MCF 10A (cell line): ENCODE results near the gene NID2. TPM values are rescaled to one million over a fixed set of nuclear protein-coding genes. Genes with fewer than 3 reads are reported as not detected.

ENCODE experiments used
- BruUV-seq: library from RNA; stranded (reverse); fragments of 400-500 nt; replicated peaks from 2 replicates; lab custom pipeline; 2021; lab: Mats Ljungman, UMichigan
- CTCF ChIA-PET: fragments of 300-600 bp; sonication (Branson Sonifier 250); formaldehyde crosslinking; extraction: SDS; loops from one replicate; lab custom pipeline; 2021; ENCODE audit warnings: antibody characterized with exemption, inconsistent platforms; lab: Yijun Ruan, JAX
- POLR2A ChIA-PET: fragments of 300-600, 350-650 bp; sonication (Branson Sonifier 250); formaldehyde crosslinking; extraction: SDS; loops from one replicate; lab custom pipeline; 2020; ENCODE audit warnings: antibody characterized with exemption, inconsistent platforms; lab: Yijun Ruan, JAX
- DNase-seq: peaks from one replicate; pipeline ENCODE4 v3.0.0-alpha.2; 2018; ENCODE audit not compliant: unreplicated experiment
- H3K27ac Mint-ChIP-seq: one replicate; pipeline ENCODE4 v1.8.0; 2022; ENCODE audit warnings: mild to moderate bottlenecking, low read depth, mixed read lengths; ENCODE audit not compliant: unreplicated experiment
- H3K27me3 Mint-ChIP-seq: one replicate; pipeline ENCODE4 v1.8.0; 2022; ENCODE audit warnings: mixed read lengths; ENCODE audit not compliant: insufficient read depth, unreplicated experiment
- H3K36me3 Mint-ChIP-seq: one replicate; pipeline ENCODE4 v1.8.0; 2022; ENCODE audit warnings: mild to moderate bottlenecking, moderate library complexity, mixed read lengths; ENCODE audit not compliant: insufficient read depth, unreplicated experiment
- H3K4me1 Mint-ChIP-seq: one replicate; pipeline ENCODE4 v1.8.0; 2022; ENCODE audit warnings: mixed read lengths; ENCODE audit not compliant: insufficient read depth, unreplicated experiment
- H3K4me3 Mint-ChIP-seq: one replicate; pipeline ENCODE4 v1.8.0; 2022; ENCODE audit warnings: mild to moderate bottlenecking, moderate library complexity, mixed read lengths; ENCODE audit not compliant: unreplicated experiment
- H3K9me3 Mint-ChIP-seq: one replicate; pipeline ENCODE4 v1.8.0; 2022; ENCODE audit warnings: mixed read lengths; ENCODE audit not compliant: unreplicated experiment
- intact Hi-C: fragments of 100-400 bp; cut with micrococcal nuclease; formaldehyde crosslinking; loops from 2 replicates; pipeline ENCODE4 v1.14.1; 2022
- total RNA-seq: library from RNA; stranded (reverse); gene quantifications from 2 replicates; pipeline ENCODE4 v1.2.3, GENCODE V29; 2022
- TF ChIP-seq, protein P1 (sequence below): fragments of 200-600 bp; IDR thresholded peaks from one replicate; pipeline ENCODE4 v1.8.0; 2022; ENCODE audit warnings: antibody characterized with exemption, mild to moderate bottlenecking; ENCODE audit not compliant: unreplicated experiment

NID2 gene
- total RNA-seq, 1 experiment from 2014 or later = not detected

- H3K36me3 Mint-ChIP-seq = no peaks in the 10 kb centered on the region
- H3K4me3 Mint-ChIP-seq = no peak overlapping the region
- POLR2A ChIA-PET = interaction anchor here (0.6 to 1.2 kb wide), 3 partner anchors 10 to 68 kb away, joined by 3 read pairs; no protein-coding TSS in a partner anchor
- no peaks in the 10 kb centered on the region for H3K27me3 Mint-ChIP-seq
- TF ChIP-seq, protein P1, sequence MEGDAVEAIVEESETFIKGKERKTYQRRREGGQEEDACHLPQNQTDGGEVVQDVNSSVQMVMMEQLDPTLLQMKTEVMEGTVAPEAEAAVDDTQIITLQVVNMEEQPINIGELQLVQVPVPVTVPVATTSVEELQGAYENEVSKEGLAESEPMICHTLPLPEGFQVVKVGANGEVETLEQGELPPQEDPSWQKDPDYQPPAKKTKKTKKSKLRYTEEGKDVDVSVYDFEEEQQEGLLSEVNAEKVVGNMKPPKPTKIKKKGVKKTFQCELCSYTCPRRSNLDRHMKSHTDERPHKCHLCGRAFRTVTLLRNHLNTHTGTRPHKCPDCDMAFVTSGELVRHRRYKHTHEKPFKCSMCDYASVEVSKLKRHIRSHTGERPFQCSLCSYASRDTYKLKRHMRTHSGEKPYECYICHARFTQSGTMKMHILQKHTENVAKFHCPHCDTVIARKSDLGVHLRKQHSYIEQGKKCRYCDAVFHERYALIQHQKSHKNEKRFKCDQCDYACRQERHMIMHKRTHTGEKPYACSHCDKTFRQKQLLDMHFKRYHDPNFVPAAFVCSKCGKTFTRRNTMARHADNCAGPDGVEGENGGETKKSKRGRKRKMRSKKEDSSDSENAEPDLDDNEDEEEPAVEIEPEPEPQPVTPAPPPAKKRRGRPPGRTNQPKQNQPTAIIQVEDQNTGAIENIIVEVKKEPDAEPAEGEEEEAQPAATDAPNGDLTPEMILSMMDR = no peak
- H3K9me3 Mint-ChIP-seq = no peaks in the 10 kb centered on the region
- H3K4me1 Mint-ChIP-seq = no peaks in the 10 kb centered on the region
- DNase-seq = no peak
- CTCF ChIA-PET = no interaction called here
- H3K27ac Mint-ChIP-seq = no peak overlapping the region
- intact Hi-C loops = no loop called here
- no TSS peak for BruUV-seq
These were observed 10.5 kb downstream of the NID2 start for GRCh38 chr14:52058341-52058740.

DNA sequence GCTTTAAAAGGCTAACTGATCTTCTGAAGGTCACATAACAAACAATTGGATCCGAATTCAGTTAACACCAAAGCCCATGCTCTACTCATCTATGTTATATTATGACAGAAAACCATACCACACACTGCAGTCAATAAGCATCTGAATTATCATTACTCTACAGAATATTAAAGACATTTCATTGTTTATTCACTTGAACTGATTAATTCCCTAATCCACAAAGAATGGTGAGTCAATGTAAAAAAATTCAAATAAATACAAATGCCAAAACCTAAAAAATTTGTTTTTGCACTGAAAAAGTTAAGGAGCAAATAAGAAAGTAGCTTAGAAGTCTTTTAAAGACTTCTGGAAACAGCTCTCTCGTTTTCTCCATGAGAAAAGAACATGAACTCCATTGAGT lies 13.7 kb downstream of the NID2 start:
- ChIA-PET CTCF (no interaction called here), POLR2A (interaction anchor here (0.6 kb wide), 1 partner anchor 1094 kb away, joined by 3 read pairs; no protein-coding TSS in a partner anchor)
- H3K4me3 Mint-ChIP-seq = no peak overlapping the region
- intact Hi-C loops = no loop called here
- no peaks in the 10 kb centered on the region for H3K36me3 Mint-ChIP-seq
- no peak for DNase-seq
- no peaks in the 10 kb centered on the region for H3K27me3 Mint-ChIP-seq
- no peaks in the 10 kb centered on the region for H3K9me3 Mint-ChIP-seq
- no peaks in the 10 kb centered on the region for H3K4me1 Mint-ChIP-seq
- no peak overlapping the region for H3K27ac Mint-ChIP-seq
- BruUV-seq = no TSS peak
- TF ChIP-seq, protein P1 = no peak

GRCh38 chr14:52054678-52055077 lies 14.2 kb downstream of the NID2 start:
- DNase-seq = no peak
- no peaks in the 10 kb centered on the region for H3K9me3 Mint-ChIP-seq
- H3K27ac Mint-ChIP-seq = no peak overlapping the region
- TF ChIP-seq, protein P1 = no peak
- intact Hi-C loops = no loop called here
- H3K27me3 Mint-ChIP-seq = no peaks in the 10 kb centered on the region
- no peaks in the 10 kb centered on the region for H3K36me3 Mint-ChIP-seq
- H3K4me1 Mint-ChIP-seq = no peaks in the 10 kb centered on the region
- CTCF ChIA-PET = no interaction called here
- POLR2A ChIA-PET = interaction anchor here (0.6 kb wide), 1 partner anchor 1093 kb away, joined by 3 read pairs; no protein-coding TSS in a partner anchor
- no peak overlapping the region for H3K4me3 Mint-ChIP-seq
- BruUV-seq = no TSS peak

DNA sequence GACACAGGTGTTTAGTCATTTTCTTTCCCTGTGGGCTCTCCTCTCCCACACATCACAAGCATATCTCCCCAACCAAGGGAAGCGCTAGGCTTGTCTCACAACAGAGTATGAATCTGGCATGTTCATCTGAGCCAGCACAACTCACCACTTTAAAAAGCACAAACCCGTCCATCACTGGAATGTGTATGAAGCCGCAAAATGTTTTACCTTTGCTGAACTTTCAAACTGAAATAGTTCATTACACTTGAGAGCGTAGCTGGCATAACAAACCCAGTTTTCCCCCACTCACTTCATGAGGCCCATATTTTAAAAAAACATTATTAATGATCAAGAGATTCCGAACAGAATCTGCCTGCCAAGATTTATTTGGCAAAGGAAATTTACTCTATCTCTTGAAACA lies 15.8 kb downstream of the NID2 start:
- POLR2A ChIA-PET = no interaction called here

More for the DNA sequence above, 15.8 kb downstream of the NID2 start:
- CTCF ChIA-PET = no interaction called here
- Mint-ChIP-seq H3K4me3 (no peak overlapping the region), H3K27ac (no peak overlapping the region), H3K36me3 (no peaks in the 10 kb centered on the region), H3K9me3 (no peaks in the 10 kb centered on the region), H3K27me3 (no peaks in the 10 kb centered on the region), H3K4me1 (peaks cover 6% of the 10 kb centered on the region)
- no peak for DNase-seq
- no TSS peak for BruUV-seq
- TF ChIP-seq, protein P1 = no peak
- intact Hi-C loops = no loop called here
